ENCODE results near the gene RNF4.
"Not testable (repeated sequence)": the region's sequence is repeated elsewhere in the genome, so short reads cannot be mapped to it uniquely, and the experiment has no call there.

Gene RNF4

GRCh38 chr4:2459589-2460349, 9.1 kb upstream of the RNF4 start:
- no peak for DNase-seq

- no peak for DNase-seq
These were observed 7.5 kb upstream of the RNF4 start for GRCh38 chr4:2461246-2461960.

- peak; percentile 69 for DNase-seq
These were observed 6.5 kb upstream of the RNF4 start for GRCh38 chr4:2462218-2462991.

DNA sequence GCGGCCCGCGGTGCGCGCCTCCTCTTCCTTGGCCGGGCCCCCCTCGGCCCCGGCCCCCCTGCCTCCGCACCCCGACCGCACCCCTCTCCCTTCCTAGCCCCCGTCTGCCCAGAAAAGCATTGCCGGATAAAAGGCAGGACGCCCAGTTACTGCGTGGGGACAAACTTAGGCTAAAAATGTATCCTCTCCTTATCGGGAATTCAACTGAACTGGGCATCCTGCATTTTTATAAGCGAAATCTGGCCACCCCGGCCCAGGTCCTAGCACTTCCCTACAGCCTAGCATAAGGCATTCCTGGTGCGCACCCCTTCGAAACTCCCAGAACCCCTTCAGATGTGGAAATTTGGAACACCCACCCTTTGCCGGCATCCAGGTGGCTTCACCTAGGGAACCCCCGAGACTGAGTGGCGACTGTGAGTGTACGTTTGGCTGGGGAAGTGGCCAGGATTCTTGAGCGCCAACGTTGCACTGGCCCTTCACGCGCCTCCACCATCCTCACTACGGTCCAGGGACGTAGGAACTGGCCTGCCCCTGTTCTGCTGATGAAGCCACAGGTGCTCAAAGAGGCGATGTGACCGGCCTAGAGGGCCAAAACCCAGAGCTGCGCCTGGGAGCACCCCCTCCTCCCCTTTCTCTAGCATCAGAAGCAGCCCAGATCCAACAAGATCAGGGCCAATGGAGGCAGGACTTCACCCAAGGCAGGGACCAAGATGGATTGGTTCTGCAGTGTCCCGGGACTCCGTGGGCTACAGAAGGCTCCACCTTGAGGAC, 5.7 kb upstream of the RNF4 start:
- DNase-seq, result no peak

- DNase-seq, result no peak
These were observed 3.9 kb upstream of the RNF4 start for GRCh38 chr4:2465032-2465431.

DNA sequence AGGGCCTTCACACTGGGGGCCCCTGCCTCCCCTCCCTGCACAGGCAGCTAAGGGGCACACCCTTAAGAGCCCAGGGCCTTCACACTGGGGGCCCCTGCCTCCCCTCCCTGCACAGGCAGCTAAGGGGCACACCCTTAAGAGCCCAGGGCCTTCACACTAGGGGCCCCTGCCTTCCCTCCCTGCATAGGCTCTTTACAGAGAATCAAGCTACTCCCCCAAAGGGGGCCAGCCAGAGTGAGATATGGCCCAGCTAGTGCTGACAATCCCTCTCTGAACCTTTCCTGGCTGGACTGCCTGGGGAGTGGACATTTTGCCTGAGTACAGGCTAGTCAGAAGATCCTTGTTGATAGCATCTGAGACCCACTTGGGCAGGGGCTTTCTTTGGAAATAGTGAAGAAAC, 3.4 kb upstream of the RNF4 start:
- DNase-seq, result not testable (repeated sequence)

- peak; percentile 76 for DNase-seq
These were observed 482 bp downstream of the RNF4 start for GRCh38 chr4:2469192-2469984.

DNA sequence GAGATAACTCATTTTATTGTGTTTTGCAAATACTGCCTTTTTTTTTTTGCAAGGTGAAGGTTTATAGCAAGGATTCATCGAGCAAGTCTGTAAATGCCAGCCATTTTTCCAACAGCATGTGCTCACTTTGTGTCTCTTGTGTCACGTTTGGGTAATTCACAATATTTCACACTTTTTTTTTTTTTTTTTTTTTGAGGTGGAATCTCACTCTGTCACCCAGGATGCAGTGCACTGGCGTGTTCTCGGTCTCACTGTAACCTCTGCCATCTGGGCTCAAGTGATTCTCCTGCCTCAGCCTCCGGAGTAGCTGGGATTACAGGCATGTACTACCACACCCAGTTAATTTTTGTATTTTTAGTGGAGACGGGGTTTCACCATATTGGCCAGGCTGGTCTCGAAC, 1.9 kb downstream of the RNF4 start:
- peak; percentile 12 for DNase-seq

DNA sequence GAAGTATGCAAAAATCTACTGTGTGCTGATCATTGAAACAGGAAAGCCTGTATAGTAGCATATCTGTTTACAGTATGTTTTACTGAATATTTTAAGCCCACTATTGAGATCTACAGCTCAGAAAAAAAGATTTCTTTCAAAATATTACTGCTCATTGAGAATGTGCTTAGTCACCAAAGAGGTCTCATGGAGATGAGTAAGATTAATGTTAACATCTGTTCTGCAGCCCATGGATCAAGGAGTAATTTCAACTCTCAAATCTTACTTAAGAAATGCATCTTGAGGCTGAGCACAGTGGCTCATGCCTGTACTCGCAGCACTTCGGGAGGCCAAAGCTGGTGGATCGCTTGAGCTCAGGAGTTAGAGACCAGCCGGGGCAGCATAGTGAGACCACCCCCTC, 3.3 kb downstream of the RNF4 start:
- no peak for DNase-seq

- no peak for DNase-seq
These were observed 9.3 kb downstream of the RNF4 start for GRCh38 chr4:2478229-2478628.

DNA sequence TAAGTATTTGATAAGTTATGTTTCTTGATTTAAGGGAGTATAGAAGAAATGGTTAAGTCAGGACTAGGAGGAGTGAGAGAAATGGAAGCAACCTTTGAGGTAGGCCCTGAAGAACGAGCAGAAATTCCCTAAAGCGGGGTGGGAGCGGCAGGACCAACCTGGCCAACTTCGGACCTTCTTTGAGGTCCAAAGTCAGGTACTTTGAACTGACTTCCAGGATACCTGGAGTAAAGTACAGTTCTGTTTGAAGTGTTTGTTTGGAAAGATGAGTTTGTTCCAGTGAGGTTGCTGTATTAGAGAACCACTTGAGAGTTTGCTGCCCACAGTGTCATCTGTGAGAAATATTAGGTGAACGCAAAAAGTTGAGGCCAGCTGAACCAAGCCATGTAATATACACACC, 11.7 kb downstream of the RNF4 start:
- no peak for DNase-seq

GRCh38 chr4:2482192-2482591, 13.3 kb downstream of the RNF4 start:
- no peak for DNase-seq

DNA sequence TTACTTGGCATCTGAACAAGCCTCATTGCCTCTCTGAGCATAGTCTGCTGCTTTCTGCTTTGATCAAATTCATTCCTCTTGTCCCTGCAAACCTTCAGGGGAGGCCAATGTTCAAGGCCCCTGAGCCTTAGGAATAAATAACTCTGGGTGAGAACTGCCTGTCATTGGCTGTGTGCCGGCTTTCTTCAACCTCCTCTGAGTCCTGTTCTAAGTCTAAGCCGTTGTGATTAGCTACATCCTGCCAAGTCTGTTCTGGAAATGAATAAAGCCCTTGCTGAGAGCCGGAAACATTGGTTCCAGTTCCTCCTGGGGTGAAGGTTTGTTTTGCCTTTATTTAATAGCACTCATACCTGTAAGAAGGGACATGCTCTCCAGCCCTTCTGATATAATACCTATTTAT, 13.8 kb downstream of the RNF4 start:
- DNase-seq, result peak; percentile 13

GRCh38 chr4:2483237-2483636, 14.3 kb downstream of the RNF4 start:
- no peak for DNase-seq

DNA sequence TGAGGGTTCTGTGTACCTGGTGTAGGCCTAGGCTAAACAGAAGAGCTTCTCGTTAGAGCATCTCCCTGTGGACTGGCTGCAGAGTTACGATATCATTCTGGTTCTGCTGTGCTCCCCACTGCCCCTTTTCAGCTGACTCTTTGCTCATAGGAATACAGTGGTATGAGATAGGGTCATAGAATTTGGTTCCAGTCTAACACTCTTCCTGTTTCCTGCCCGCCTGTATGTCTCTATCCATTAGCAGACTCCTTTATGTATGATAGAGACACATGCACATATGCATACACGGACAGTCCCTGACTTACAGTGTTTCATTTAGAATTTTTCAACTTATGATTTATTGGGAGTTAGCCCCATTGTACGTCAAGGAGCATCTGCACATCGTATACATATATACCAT, 15.3 kb downstream of the RNF4 start:
- DNase-seq, result no peak

GRCh38 chr4:2484993-2485392, 16.1 kb downstream of the RNF4 start:
- peak; percentile 69 for DNase-seq

DNA sequence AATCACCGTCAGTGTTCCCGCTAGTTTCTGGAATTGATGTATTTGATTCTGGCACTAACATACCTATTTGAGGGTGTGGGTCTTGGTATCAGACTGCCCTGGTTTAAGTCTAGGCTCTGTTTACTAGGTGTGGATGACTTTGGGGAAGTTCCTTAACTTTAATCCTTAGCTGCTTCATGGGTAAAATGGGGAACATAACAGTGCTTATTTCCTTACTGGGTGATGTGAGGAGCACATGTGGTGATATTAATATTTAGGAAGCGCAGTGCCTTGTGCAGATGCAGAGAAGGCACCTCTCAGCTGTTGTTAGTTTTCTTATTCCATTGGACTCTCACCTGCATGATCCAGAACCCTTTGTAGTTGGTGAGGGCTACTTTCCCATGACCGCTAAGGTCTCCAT, 17.1 kb downstream of the RNF4 start:
- DNase-seq, result no peak

- DNase-seq, result no peak
These were observed 18.1 kb downstream of the RNF4 start for GRCh38 chr4:2486981-2487380.

- DNase-seq, result peak; percentile 15
These were observed 18.7 kb downstream of the RNF4 start for GRCh38 chr4:2487632-2488031.

- no peak for DNase-seq
These were observed 20.3 kb downstream of the RNF4 start for GRCh38 chr4:2489081-2489805.

- DNase-seq, result no peak
These were observed 21.1 kb downstream of the RNF4 start for GRCh38 chr4:2489841-2490552.
